Measurements from ENCODE around the gene NUBP2.
A peak's percentile ranks its signal among the peaks of the same experiment; 100 is the strongest.

- no peak for TF ChIP-seq STAT1 (IDR thresholded peaks at IDR 0.05; ENCODE audit: unreplicated experiment)
- no peak for TF ChIP-seq CTCF (conservative IDR thresholded peaks at IDR 0.05; ENCODE audit: low read depth in 2 of 2)
- TF ChIP-seq EZH2 (IDR thresholded peaks at IDR 0.05; ENCODE audit: low read depth, unreplicated experiment), result no peak
- no peak for TF ChIP-seq REST (IDR thresholded peaks at IDR 0.05; ENCODE audit: unreplicated experiment)
- TF ChIP-seq ETS1 (IDR thresholded peaks at IDR 0.05), result no peak
- TF ChIP-seq EZH2phosphoT487 (IDR thresholded peaks at IDR 0.05; ENCODE audit: unreplicated experiment), result no peak
- TF ChIP-seq CREB1 (CRISPR knock-in tag; IDR thresholded peaks at IDR 0.05; ENCODE audit: low read depth), result no peak
- no peak for TF ChIP-seq ZNF331 (CRISPR knock-in tag; IDR thresholded peaks at IDR 0.05; ENCODE audit: low read depth)
- peak; percentile 62 for TF ChIP-seq POLR2AphosphoS5 (IDR thresholded peaks at IDR 0.05; ENCODE audit: low read depth)
- TF ChIP-seq JUNB (IDR thresholded peaks at IDR 0.05; ENCODE audit: unreplicated experiment), result no peak
- TF ChIP-seq ZNF114 (CRISPR knock-in tag; IDR thresholded peaks at IDR 0.05), result no peak
These were observed 11.4 kb upstream of the NUBP2 start, which contains the start of gene NME3 for GRCh38 chr16:1771188-1771863.
